ENCODE measurements around the gene PALB2. TPM values are rescaled to one million over a fixed set of nuclear protein-coding genes. Genes with fewer than 3 reads are reported as not detected.

The PALB2 gene
- polyA plus RNA-seq, 1 of the 3 experiments (the other 2 are of a cell fraction), result 3.3 TPM

DNA sequence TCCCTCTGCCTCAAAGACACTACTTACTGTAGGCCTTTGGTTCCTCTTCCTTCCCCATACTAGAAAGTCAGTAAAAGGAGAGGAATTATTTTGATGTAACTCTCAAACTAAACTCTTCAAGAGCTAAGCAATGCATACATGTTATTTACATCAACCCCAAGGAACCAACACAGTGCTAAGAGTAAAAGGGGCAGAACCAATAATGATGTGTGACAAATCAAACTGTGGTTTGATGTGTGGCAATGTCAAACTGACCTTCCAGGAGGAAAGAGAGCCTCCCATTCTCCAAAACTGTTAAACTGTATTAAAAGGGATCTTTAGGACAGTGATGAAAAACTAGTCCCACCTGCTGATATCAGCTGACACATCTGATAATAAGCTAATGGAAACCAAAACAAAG, 60.7 kb downstream of the PALB2 start:
- no peak overlapping the region for H3K27ac ChIP-seq (ENCODE audit: low read depth in 2 of 2, low read length in 1 of 2)
- no peak overlapping the region for H3K4me3 ChIP-seq (ENCODE audit: low read depth in 2 of 2, low read length in 1 of 2)
- ChIA-PET POLR2A (interaction anchor here (1.0 kb wide), 1 partner anchor 9 kb away, joined by 3 read pairs; no protein-coding TSS in a partner anchor), CTCF (interaction anchor here (1.0 to 2.5 kb wide), 2 partner anchors 13 to 16 kb away, joined by 4 to 8 read pairs; partner anchors contain the start of gene NDUFAB1)
- no peaks in the 10 kb centered on the region for H3K27me3 ChIP-seq (ENCODE audit: insufficient read depth)
- no peaks in the 10 kb centered on the region for H4K20me1 ChIP-seq (ENCODE audit: insufficient read depth)
- H3K79me2 ChIP-seq (ENCODE audit: insufficient read depth), result no peaks in the 10 kb centered on the region
- no peak overlapping the region for H3K9ac ChIP-seq
- DNase-seq, result no peak
- no peak for TF ChIP-seq PBX3 (IDR thresholded peaks at IDR 0.05)
- TF ChIP-seq TEAD4 (IDR thresholded peaks at IDR 0.05; ENCODE audit: borderline replicate concordance, insufficient read depth), result no peak
- TF ChIP-seq, protein P1, sequence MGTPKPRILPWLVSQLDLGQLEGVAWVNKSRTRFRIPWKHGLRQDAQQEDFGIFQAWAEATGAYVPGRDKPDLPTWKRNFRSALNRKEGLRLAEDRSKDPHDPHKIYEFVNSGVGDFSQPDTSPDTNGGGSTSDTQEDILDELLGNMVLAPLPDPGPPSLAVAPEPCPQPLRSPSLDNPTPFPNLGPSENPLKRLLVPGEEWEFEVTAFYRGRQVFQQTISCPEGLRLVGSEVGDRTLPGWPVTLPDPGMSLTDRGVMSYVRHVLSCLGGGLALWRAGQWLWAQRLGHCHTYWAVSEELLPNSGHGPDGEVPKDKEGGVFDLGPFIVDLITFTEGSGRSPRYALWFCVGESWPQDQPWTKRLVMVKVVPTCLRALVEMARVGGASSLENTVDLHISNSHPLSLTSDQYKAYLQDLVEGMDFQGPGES (IDR thresholded peaks at IDR 0.05; ENCODE audit: low read depth, low read length), result no peak
- TF ChIP-seq, protein P2, sequence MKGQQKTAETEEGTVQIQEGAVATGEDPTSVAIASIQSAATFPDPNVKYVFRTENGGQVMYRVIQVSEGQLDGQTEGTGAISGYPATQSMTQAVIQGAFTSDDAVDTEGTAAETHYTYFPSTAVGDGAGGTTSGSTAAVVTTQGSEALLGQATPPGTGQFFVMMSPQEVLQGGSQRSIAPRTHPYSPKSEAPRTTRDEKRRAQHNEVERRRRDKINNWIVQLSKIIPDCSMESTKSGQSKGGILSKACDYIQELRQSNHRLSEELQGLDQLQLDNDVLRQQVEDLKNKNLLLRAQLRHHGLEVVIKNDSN (IDR thresholded peaks at IDR 0.05; ENCODE audit: borderline replicate concordance, low read depth), result no peak
- TF ChIP-seq, protein P3, sequence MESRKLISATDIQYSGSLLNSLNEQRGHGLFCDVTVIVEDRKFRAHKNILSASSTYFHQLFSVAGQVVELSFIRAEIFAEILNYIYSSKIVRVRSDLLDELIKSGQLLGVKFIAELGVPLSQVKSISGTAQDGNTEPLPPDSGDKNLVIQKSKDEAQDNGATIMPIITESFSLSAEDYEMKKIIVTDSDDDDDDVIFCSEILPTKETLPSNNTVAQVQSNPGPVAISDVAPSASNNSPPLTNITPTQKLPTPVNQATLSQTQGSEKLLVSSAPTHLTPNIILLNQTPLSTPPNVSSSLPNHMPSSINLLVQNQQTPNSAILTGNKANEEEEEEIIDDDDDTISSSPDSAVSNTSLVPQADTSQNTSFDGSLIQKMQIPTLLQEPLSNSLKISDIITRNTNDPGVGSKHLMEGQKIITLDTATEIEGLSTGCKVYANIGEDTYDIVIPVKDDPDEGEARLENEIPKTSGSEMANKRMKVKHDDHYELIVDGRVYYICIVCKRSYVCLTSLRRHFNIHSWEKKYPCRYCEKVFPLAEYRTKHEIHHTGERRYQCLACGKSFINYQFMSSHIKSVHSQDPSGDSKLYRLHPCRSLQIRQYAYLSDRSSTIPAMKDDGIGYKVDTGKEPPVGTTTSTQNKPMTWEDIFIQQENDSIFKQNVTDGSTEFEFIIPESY (IDR thresholded peaks at IDR 0.05; ENCODE audit: borderline replicate concordance, low read depth), result no peak
- no peak for TF ChIP-seq REST (IDR thresholded peaks at IDR 0.05; ENCODE audit: low read depth, low read length)
- TF ChIP-seq CTCF (IDR thresholded peaks at IDR 0.05), result no peak
- TF ChIP-seq MXI1 (IDR thresholded peaks at IDR 0.05; ENCODE audit: low read depth, low read length), result no peak
- no peak for TF ChIP-seq FOSL2 (IDR thresholded peaks at IDR 0.05; ENCODE audit: borderline replicate concordance, low read depth)
- TF ChIP-seq POLR2AphosphoS5 (IDR thresholded peaks at IDR 0.05; ENCODE audit: low read depth, low read length), result no peak
- TF ChIP-seq MEF2A (IDR thresholded peaks at IDR 0.05; ENCODE audit: borderline replicate concordance, low read depth), result no peak
- no peak for TF ChIP-seq RCOR1 (IDR thresholded peaks at IDR 0.05; ENCODE audit: low read length)
- TF ChIP-seq JUND (IDR thresholded peaks at IDR 0.05), result no peak
- TF ChIP-seq GATA2 (CRISPR knock-in tag; IDR thresholded peaks at IDR 0.05), result no peak
- H3F3A ChIP-seq (replicated peaks; ENCODE audit: insufficient read depth), result peaks cover 24% of the 10 kb centered on the region
- peaks cover 32 to 36% of the 10 kb centered on the region in 2 experiments for H3K36me3 ChIP-seq (replicated peaks in 1 of 2; ENCODE audit: control insufficient read depth in 1 of 2, insufficient read depth in 2 of 2, low read length in 1 of 2)
- H3K4me1 ChIP-seq (ENCODE audit: control insufficient read depth in 1 of 2, insufficient read depth in 2 of 2, low read depth in 1 of 2, low read length in 1 of 2), result no peaks in the 10 kb centered on the region
- no peaks in the 10 kb centered on the region for H3K9me2 ChIP-seq
- H2AFZ ChIP-seq (ENCODE audit: low read depth), result no peak overlapping the region
- H3K9me3 ChIP-seq, result no peaks in the 10 kb centered on the region
- H3K4me2 ChIP-seq, result no peak overlapping the region

Measured in SK-N-SH (cell line).